Coronary artery (tissue), 2 donors: ENCODE results near the gene TUBA4A.

Source experiments
- DNase-seq: peaks from one replicate; pipeline ENCODE4 v3.0.0-alpha.2; 2017; ENCODE audit warnings: low spot score
- H3K27ac ChIP-seq, 2 donors: fragments of 200-600 bp; sonication (generic); one replicate each; pipeline ENCODE4 v1.5.1; 2016 to 2019
- H3K4me3 ChIP-seq: fragments of 200-600 bp; sonication (generic); 2 replicates; pipeline ENCODE4 v1.5.1; 2016; ENCODE audit warnings: mild to moderate bottlenecking, moderate library complexity
- TF ChIP-seq, protein P1 (sequence below): fragments of 200-600 bp; sonication (generic); IDR thresholded peaks from one replicate; pipeline ENCODE4 v1.5.1; 2019; ENCODE audit warnings: antibody characterized with exemption

The TUBA4A gene

DNA sequence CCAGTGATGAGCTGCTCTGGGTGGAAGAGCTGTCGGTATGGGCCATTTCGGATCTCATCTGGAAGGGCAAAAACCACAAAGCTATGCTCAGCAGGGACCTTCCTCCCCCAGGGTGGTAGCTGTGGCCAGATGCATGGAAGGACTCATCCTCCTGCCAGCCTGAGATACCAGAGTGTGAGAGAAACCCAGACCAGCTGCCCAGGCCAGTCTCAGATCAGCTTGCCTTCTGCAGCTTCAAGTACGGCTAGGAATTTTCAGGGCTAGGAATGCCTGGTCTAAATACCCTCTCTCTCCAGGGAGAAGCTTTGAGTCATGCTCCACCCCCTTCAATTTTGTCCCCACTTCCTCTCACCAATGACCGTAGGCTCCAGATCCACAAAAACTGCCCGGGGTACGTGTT, 2.1 kb downstream of the TUBA4A start:
- Histone ChIP-seq H3K4me3 (peak overlapping the region; percentile 87), H3K27ac (peak overlapping the region; percentile 76 to 92)
- no peak for DNase-seq
- TF ChIP-seq, protein P1, sequence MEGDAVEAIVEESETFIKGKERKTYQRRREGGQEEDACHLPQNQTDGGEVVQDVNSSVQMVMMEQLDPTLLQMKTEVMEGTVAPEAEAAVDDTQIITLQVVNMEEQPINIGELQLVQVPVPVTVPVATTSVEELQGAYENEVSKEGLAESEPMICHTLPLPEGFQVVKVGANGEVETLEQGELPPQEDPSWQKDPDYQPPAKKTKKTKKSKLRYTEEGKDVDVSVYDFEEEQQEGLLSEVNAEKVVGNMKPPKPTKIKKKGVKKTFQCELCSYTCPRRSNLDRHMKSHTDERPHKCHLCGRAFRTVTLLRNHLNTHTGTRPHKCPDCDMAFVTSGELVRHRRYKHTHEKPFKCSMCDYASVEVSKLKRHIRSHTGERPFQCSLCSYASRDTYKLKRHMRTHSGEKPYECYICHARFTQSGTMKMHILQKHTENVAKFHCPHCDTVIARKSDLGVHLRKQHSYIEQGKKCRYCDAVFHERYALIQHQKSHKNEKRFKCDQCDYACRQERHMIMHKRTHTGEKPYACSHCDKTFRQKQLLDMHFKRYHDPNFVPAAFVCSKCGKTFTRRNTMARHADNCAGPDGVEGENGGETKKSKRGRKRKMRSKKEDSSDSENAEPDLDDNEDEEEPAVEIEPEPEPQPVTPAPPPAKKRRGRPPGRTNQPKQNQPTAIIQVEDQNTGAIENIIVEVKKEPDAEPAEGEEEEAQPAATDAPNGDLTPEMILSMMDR, result no peak

DNA sequence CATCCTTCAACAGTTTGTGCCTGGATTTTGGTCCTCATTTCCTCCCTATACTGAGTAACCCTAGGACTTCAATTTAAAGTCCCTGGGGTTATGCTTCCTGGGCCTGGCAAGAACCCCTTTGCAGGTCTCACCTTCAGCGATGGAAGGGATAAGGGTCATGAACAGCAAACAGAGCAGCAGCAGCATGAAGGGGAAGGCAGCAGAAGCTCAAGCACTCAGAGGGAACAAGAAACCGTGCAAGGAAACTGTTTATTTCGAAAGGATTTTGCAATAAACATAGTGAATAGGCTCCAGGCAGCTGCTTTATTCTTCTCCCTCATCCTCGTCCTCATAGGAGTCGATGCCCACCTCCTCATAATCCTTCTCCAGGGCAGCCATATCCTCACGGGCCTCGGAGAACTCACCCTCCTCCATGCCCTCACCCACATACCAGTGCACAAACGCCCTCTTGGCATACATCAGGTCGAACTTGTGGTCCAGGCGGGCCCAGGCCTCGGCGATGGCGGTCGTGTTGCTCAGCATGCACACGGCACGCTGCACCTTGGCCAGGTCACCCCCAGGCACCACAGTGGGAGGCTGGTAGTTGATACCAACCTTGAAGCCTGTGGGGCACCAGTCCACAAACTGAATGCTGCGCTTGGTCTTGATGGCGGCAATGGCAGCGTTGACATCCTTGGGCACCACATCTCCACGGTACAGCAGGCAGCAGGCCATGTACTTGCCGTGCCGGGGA, 3.5 kb downstream of the TUBA4A start:
- no peak for DNase-seq
- peak overlapping the region; percentile 84 to 92 for H3K27ac ChIP-seq
- peak overlapping the region; percentile 34 for H3K4me3 ChIP-seq
- TF ChIP-seq, protein P1, result no peak

- peak overlapping the region; percentile 34 for H3K4me3 ChIP-seq
- TF ChIP-seq, protein P1, result no peak
- peak overlapping the region; percentile 84 to 92 for H3K27ac ChIP-seq
- peak; percentile 83 for DNase-seq
These were observed 4.3 kb downstream of the TUBA4A start for GRCh38 chr2:219249203-219249980.

DNA sequence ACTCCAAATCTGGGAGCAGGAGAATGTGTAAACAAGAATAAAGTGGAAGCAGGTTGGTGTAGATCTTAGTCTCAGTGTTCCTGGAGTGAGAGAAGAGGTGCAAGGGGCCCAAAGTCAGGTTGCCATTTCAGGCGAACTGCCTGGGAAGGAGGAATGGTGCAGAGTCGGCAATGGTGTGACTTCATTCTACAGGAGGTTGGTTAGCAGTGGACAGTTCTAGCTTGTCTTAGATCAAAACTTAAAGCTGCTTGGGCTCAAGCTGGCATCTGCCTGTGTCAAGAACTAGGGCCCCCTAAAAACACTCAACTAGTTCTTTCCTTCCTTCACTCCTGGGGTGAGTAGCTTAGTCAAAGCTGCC, 4.9 kb downstream of the TUBA4A start:
- H3K27ac ChIP-seq, result peak overlapping the region; percentile 84 to 92
- no peak for DNase-seq
- TF ChIP-seq, protein P1, result no peak
- H3K4me3 ChIP-seq, result peak overlapping the region; percentile 34

DNA sequence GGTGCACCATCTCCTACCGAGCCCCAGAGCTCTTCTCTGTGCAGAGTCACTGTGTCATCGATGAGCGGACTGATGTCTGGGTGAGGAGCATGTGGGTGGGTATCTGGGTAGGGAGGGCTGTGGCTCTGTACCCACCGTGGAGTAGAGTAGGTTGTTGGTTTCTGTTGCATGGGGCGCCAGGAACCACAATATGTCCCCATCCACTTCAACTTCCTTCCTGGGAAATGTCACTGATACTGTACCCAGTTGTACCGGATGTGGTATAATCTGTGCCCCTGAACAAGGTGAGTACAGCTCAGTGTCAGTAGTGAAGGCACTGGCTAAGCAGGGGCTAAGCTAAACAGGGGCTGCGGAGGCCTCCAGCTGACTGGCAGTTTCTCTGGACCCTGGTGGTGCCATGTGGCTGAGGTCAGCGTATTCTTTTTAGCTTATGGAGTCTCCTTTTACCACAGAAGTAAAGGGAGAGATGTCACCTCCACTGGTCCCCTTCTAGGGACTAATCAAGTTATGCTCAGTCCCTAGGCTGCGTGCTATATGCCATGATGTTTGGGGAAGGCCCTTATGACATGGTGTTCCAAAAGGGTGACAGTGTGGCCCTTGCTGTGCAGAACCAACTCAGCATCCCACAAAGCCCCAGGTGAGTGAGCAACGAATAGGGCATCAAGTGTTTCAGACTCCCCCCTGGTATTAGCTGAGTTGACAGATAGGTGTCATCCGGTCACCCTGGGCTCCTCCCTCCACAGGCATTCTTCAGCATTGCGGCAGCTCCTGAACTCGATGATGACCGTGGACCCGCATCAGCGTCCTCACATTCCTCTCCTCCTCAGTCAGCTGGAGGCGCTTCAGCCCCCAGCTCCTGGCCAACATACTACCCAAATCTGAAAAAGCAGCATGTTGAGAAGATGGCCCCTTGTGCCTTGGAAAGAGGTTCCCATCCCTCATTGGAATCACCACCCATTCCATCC, 5.8 kb downstream of the TUBA4A start:
- peak overlapping the region in 1 of 2 donors; percentile 92 for H3K27ac ChIP-seq
- TF ChIP-seq, protein P1, result no peak
- DNase-seq, result no peak
- H3K4me3 ChIP-seq, result no peak overlapping the region

GRCh38 chr2:219246559-219246958, 7.2 kb downstream of the TUBA4A start:
- Histone ChIP-seq H3K27ac (peak overlapping the region in 1 of 2 donors; percentile 97), H3K4me3 (no peak overlapping the region)
- TF ChIP-seq, protein P1, result no peak
- DNase-seq, result no peak
